HK-2 (cell line): ENCODE results near the gene CCND3.
A peak's percentile ranks its signal among the peaks of the same experiment; 100 is the strongest.

Experiments used
- DNase-seq: peaks from one replicate; pipeline ENCODE4 v3.0.0-alpha.2; 2018; ENCODE audit not compliant: unreplicated experiment

The CCND3 gene

GRCh38 chr6:41921712-41921998 is 20.0 kb downstream of the CCND3 start:
- no peak for DNase-seq

GRCh38 chr6:41920921-41921711 is 20.5 kb downstream of the CCND3 start, which contains the start of the genes BYSL and MED20:
Gene BYSL, plus strand, starts transcription at chr6:41921499. Its CDS starts 64 bp downstream, at chr6:41921563.
Gene MED20, minus strand, starts transcription at chr6:41921139. Its CDS starts 121 bp downstream, at chr6:41921018.
- DNase-seq, result peak; percentile 96

GRCh38 chr6:41917528-41917927 is 24.1 kb downstream of the CCND3 start:
- DNase-seq, result peak; percentile 64

- peak; percentile 35 for DNase-seq
Measured at GRCh38 chr6:41914869-41915530, 26.6 kb downstream of the CCND3 start.

GRCh38 chr6:41914343-41914742 is 27.3 kb downstream of the CCND3 start:
- DNase-seq, result no peak

- no peak for DNase-seq
Measured at GRCh38 chr6:41909727-41910126, 31.9 kb downstream of the CCND3 start.

- DNase-seq, result peak; percentile 13
Measured at GRCh38 chr6:41901882-41902519, 39.6 kb downstream of the CCND3 start.

- DNase-seq, result no peak
Measured at GRCh38 chr6:41900861-41901260, 40.7 kb downstream of the CCND3 start.

GRCh38 chr6:41896281-41896680 is 45.3 kb downstream of the CCND3 start:
- DNase-seq, result no peak

GRCh38 chr6:41895300-41896233 is 46.0 kb downstream of the CCND3 start, which contains the start of gene USP49:
Gene USP49, minus strand, starts transcription at chr6:41895375. Its CDS starts 88,392 bp downstream, at chr6:41806983.
- DNase-seq, result peak; percentile 89

- peak; percentile 12 for DNase-seq
Measured at GRCh38 chr6:41894366-41895299, 47.0 kb downstream of the CCND3 start.

- DNase-seq, result no peak
Measured at GRCh38 chr6:41892921-41893564, 48.6 kb downstream of the CCND3 start.

- no peak for DNase-seq
Measured at GRCh38 chr6:41887331-41887751, 54.3 kb downstream of the CCND3 start.

GRCh38 chr6:41885930-41886329 is 55.7 kb downstream of the CCND3 start:
- no peak for DNase-seq

GRCh38 chr6:41884957-41885356 is 56.7 kb downstream of the CCND3 start:
- DNase-seq, result no peak
